AG04449 (cell line): Measurements from ENCODE around the gene BCKDK.

Experiments used
- CTCF ChIA-PET: fragments of 350-600 bp; formaldehyde crosslinking; extraction: SDS; loops from one replicate; lab custom pipeline; 2021; ENCODE audit warnings: antibody characterized with exemption; lab: Yijun Ruan, JAX
- POLR2A ChIA-PET: fragments of 400-600, 350-600 bp; formaldehyde crosslinking; extraction: SDS; loops from one replicate; lab custom pipeline; 2020; ENCODE audit warnings: antibody characterized with exemption, inconsistent platforms; lab: Yijun Ruan, JAX
- DNase-seq: peaks from one replicate; pipeline ENCODE4 v3.0.0-alpha.2; 2010; ENCODE audit warnings: low read depth, low spot score
- H3K4me3 ChIP-seq: 2 replicates; pipeline ENCODE4 v1.5.1; 2011; ENCODE audit warnings: low read depth, mild to moderate bottlenecking, control low read depth, low read length
- CTCF ChIP-seq: IDR thresholded peaks from one replicate; pipeline ENCODE4 v1.5.1; 2011; ENCODE audit warnings: mild to moderate bottlenecking, moderate library complexity, low read length, control low read depth, inconsistent platforms; ENCODE audit not compliant: insufficient read depth; ENCODE audit errors: missing control alignments

BCKDK gene

GRCh38 chr16:31129568-31130335, 21.6 kb downstream of the BCKDK start:
- H3K4me3 ChIP-seq, result no peak overlapping the region
- ChIA-PET CTCF (interaction anchor here (1.4 to 1.6 kb wide), 2 partner anchors 9 to 12 kb away, joined by 4 to 8 read pairs; no protein-coding TSS in a partner anchor), POLR2A (interaction anchor here (0.9 to 1.5 kb wide), 3 partner anchors 9 to 13 kb away, joined by 3 read pairs; partner anchors contain the start of gene KAT8)
- DNase-seq, result no peak
- TF ChIP-seq CTCF, result no peak

GRCh38 chr16:31130336-31130891, 22.2 kb downstream of the BCKDK start:
- DNase-seq, result no peak
- H3K4me3 ChIP-seq, result no peak overlapping the region
- ChIA-PET POLR2A (interaction anchor here (1.0 to 1.5 kb wide), 2 partner anchors 9 to 12 kb away, joined by 3 read pairs; no protein-coding TSS in a partner anchor), CTCF (interaction anchor here (1.4 to 1.9 kb wide), 3 partner anchors 9 to 12 kb away, joined by 4 to 8 read pairs (median 6); no protein-coding TSS in a partner anchor)
- TF ChIP-seq CTCF, result no peak

- CTCF ChIA-PET, result interaction anchor here (1.6 to 1.9 kb wide), 2 partner anchors 8 to 11 kb away, joined by 4 to 6 read pairs; no protein-coding TSS in a partner anchor
These were observed 22.7 kb downstream of the BCKDK start for GRCh38 chr16:31130899-31131298.

GRCh38 chr16:31131416-31131815, 23.2 kb downstream of the BCKDK start:
- ChIA-PET POLR2A (interaction anchor here (1.5 kb wide), 1 partner anchor 10 kb away, joined by 3 read pairs; no protein-coding TSS in a partner anchor), CTCF (interaction anchor here (1.9 kb wide), 1 partner anchor 11 kb away, joined by 6 read pairs; no protein-coding TSS in a partner anchor)
- TF ChIP-seq CTCF, result no peak
- DNase-seq, result no peak
- H3K4me3 ChIP-seq, result no peak overlapping the region

More at GRCh38 chr16:31130899-31131298, 22.7 kb downstream of the BCKDK start:
- POLR2A ChIA-PET, result interaction anchor here (1.0 to 1.5 kb wide), 2 partner anchors 10 to 11 kb away, joined by 3 read pairs; no protein-coding TSS in a partner anchor
- H3K4me3 ChIP-seq, result no peak overlapping the region
- TF ChIP-seq CTCF, result no peak
- DNase-seq, result no peak

- DNase-seq, result no peak
- CTCF ChIA-PET, result interaction anchor here (1.9 kb wide), 1 partner anchor 10 kb away, joined by 6 read pairs; no protein-coding TSS in a partner anchor
- H3K4me3 ChIP-seq, result no peak overlapping the region
- no peak for TF ChIP-seq CTCF
- POLR2A ChIA-PET, result no interaction called here
These were observed 23.7 kb downstream of the BCKDK start for GRCh38 chr16:31131841-31132271.
